K562 (cell line): ENCODE measurements around the gene SLC30A1. TPM values are rescaled to one million over a fixed set of nuclear protein-coding genes. Genes with fewer than 3 reads are reported as not detected.
A peak's percentile ranks its signal among the peaks of the same experiment; 100 is the strongest.

ENCODE experiments used
- BACH1 ChIP-seq: fragments of 200-800 bp; sonication (Bioruptor generic); IDR thresholded peaks from 2 replicates; pipeline ENCODE4 v1.6.1; 2016; ENCODE audit warnings: missing genetic modification characterization, missing compliant biosample characterization
- CBFA2T3 ChIP-seq: fragments of 450-650 bp; IDR thresholded peaks from 2 replicates; pipeline ENCODE4 v1.6.1; 2017
- CHD1 ChIP-seq: fragments of 200-600 bp; sonication (generic); IDR thresholded peaks from one replicate; pipeline ENCODE4 v1.6.1; 2012; ENCODE audit warnings: mild to moderate bottlenecking, moderate library complexity, low read length, inconsistent platforms
- CHD2 ChIP-seq: IDR thresholded peaks from 2 replicates; pipeline ENCODE4 v1.6.1; 2011; ENCODE audit warnings: low read depth, low read length
- FOXM1 ChIP-seq, 2 experiments: fragments of 450-650 bp in 1 of 2; sonication (generic) in 1 of 2; formaldehyde crosslinking in 1 of 2; IDR thresholded peaks; 2 replicates each; pipeline versions ENCODE4 v1.6.1 to v1.9.0; 2017 to 2022; ENCODE audit warnings: low read depth in 2 of 2, mild to moderate bottlenecking in 2 of 2, missing genetic modification reagents in 1 of 2, moderate library complexity in 1 of 2
- GTF2E2 ChIP-seq: fragments of 200-800 bp; sonication (Bioruptor generic); IDR thresholded peaks from 2 replicates; pipeline ENCODE4 v1.6.1; 2016; ENCODE audit warnings: missing genetic modification characterization, missing compliant biosample characterization
- HNRNPL ChIP-seq: fragments of 200-400 bp; formaldehyde crosslinking; IDR thresholded peaks from 2 replicates; pipeline ENCODE4 v1.6.1; 2017; ENCODE audit warnings: low read depth, mild to moderate bottlenecking, low read length
- IRF9 ChIP-seq: fragments of 450-650 bp; IDR thresholded peaks from 2 replicates; pipeline ENCODE4 v1.6.1; 2016; ENCODE audit warnings: missing biosample characterization, missing genetic modification characterization
- MCM7 ChIP-seq, 2 experiments: fragments of 450-650 bp; IDR thresholded peaks; 2 replicates each; pipeline ENCODE4 v1.6.1; 2016 to 2018
- PHB ChIP-seq: fragments of 250-450 bp; sonication (Bioruptor Pico); IDR thresholded peaks from 2 replicates; pipeline ENCODE4 v1.5.0; 2021
- PHF20 ChIP-seq: fragments of 450-650 bp; IDR thresholded peaks from 2 replicates; pipeline ENCODE4 v1.6.1; 2018; ENCODE audit not compliant: partially characterized antibody
- RBBP5 ChIP-seq: fragments of 200-600 bp; sonication (generic); IDR thresholded peaks from 2 replicates; pipeline ENCODE4 v1.6.1; 2012; ENCODE audit warnings: borderline replicate concordance, mild to moderate bottlenecking, low read length, control low read depth, inconsistent platforms; ENCODE audit not compliant: insufficient read depth, poor library complexity, severe bottlenecking
- SMAD1 ChIP-seq: fragments of 150-350 bp; IDR thresholded peaks from 2 replicates; pipeline ENCODE4 v1.6.1; 2014; ENCODE audit warnings: low read length, low read depth; ENCODE audit not compliant: partially characterized antibody
- TOE1 ChIP-seq, 2 experiments: fragments of 450-650 bp in 1 of 2; sonication (generic) in 1 of 2; formaldehyde crosslinking in 1 of 2; IDR thresholded peaks; 2 replicates each; pipeline versions ENCODE4 v1.7.1 to v1.8.0; 2016 to 2022; ENCODE audit warnings: borderline replicate concordance in 2 of 2, mild to moderate bottlenecking in 2 of 2, antibody characterized with exemption in 1 of 2, inconsistent platforms in 1 of 2, low read depth in 1 of 2, missing genetic modification reagents in 1 of 2, moderate library complexity in 1 of 2
- ZBTB12 ChIP-seq: fragments of 250-450 bp; sonication (Bioruptor Pico); IDR thresholded peaks from 2 replicates; pipeline ENCODE4 v1.4.0; 2020
- ZBTB26 ChIP-seq: fragments of 450-650 bp; formaldehyde crosslinking; IDR thresholded peaks from 2 replicates; pipeline ENCODE4 v1.4.0; 2022; ENCODE audit warnings: missing genetic modification characterization
- ZBTB43 ChIP-seq: sonication (generic); formaldehyde crosslinking; IDR thresholded peaks from 2 replicates; pipeline ENCODE4 v1.8.0; 2023; ENCODE audit warnings: mild to moderate bottlenecking, missing genetic modification reagents
- ZNF217 ChIP-seq: sonication (generic); formaldehyde crosslinking; IDR thresholded peaks from 2 replicates; pipeline ENCODE4 v1.8.0; 2022; ENCODE audit warnings: mild to moderate bottlenecking, missing genetic modification reagents
- ZNF232 ChIP-seq: sonication (generic); formaldehyde crosslinking; IDR thresholded peaks from 2 replicates; pipeline ENCODE4 v1.8.0; 2022; ENCODE audit warnings: mild to moderate bottlenecking, missing genetic modification reagents
- ZNF398 ChIP-seq: fragments of 250-450 bp; sonication (Bioruptor Pico); IDR thresholded peaks from 2 replicates; pipeline ENCODE4 v1.8.0; 2021; ENCODE audit warnings: moderate library complexity, mild to moderate bottlenecking, inconsistent platforms
- ZNF408 ChIP-seq: fragments of 250-450 bp; sonication (Bioruptor Pico); IDR thresholded peaks from 2 replicates; pipeline ENCODE4 v1.4.0; 2020; ENCODE audit warnings: low read depth, mild to moderate bottlenecking, moderate library complexity
- ZZZ3 ChIP-seq: fragments of 450-650 bp; IDR thresholded peaks from 2 replicates; pipeline ENCODE4 v1.6.1; 2016; ENCODE audit warnings: antibody characterized with exemption, mild to moderate bottlenecking, moderate library complexity
- polyA plus RNA-seq, 8 experiments: library from polyadenylated mRNA; depleted of rRNA in 4 of 8; stranded (reverse) in 5 of 8; unstranded in 3 of 8; fragments of >200 nt; fragmentation: Nextera tagmentation in 2 of 8; fragmentation: Illumina TruSeq in 1 of 8; extraction: Ambion mirVana in 2 of 8; extraction: Trizol in 1 of 8; gene quantifications; 2 replicates each; pipeline versions ENCODE4 v1.2.1 to v1.2.3, GENCODE V29; 2011 to 2014; ENCODE audit warnings: inconsistent platforms in 1 of 8, missing spikeins in 1 of 8
- total RNA-seq, 7 experiments: library from RNA; depleted of rRNA in 6 of 7; stranded (reverse); fragments of >200 nt in 6 of 7; fragmentation: Illumina TruSeq in 2 of 7; extraction: Trizol in 2 of 7; gene quantifications; 2 replicates each; pipeline versions ENCODE4 v1.2.1 to v1.2.3, GENCODE V29; 2011 to 2021; ENCODE audit warnings: low replicate concordance in 1 of 7

Gene SLC30A1
- total and polyA plus RNA-seq, 9 of the 15 experiments (the other 6 are each of a cell fraction or from before 2014, with no cell fraction given): 4.1 to 14.4 (median 6.6) TPM

- TF ChIP-seq ZZZ3 (no peak), ZNF408 (no peak), GTF2E2 (no peak), SMAD1 (peak; percentile 41), BACH1 (tag) (no peak), ZNF217 (CRISPR knock-in tag) (no peak), PHB (no peak), ZBTB43 (CRISPR knock-in tag) (0 out of 2 replicates have a peak, but pooled peaks have one; percentile 50), ZBTB26 (no peak), FOXM1 (IDR thresholded peaks at IDR 0.05; ENCODE audit: low read depth) (no peak), FOXM1 (CRISPR knock-in tag; IDR thresholded peaks at IDR 0.05; ENCODE audit: low read depth) (no peak), MCM7 (IDR thresholded peaks at IDR 0.05) (no peak), TOE1 (IDR thresholded peaks at IDR 0.05; ENCODE audit: borderline replicate concordance) (no peak), TOE1 (CRISPR knock-in tag; IDR thresholded peaks at IDR 0.05; ENCODE audit: borderline replicate concordance, low read depth) (no peak), HNRNPL (no peak), ZBTB12 (no peak), ZNF398 (no peak), CHD1 (peak; percentile 65), PHF20 (no peak), RBBP5 (no peak), IRF9 (tag) (no peak), ZNF232 (no peak), CHD2 (no peak), CBFA2T3 (no peak)
These were observed 27.5 kb upstream of the SLC30A1 start (continued) for GRCh38 chr1:211606332-211606913.
